CD4-positive, alpha-beta T cell treated with Interleukin-15 for 4 hours (primary cell): ENCODE measurements around the gene ARMC10.
"Not testable (repeated sequence)": the region's sequence is repeated elsewhere in the genome, so short reads cannot be mapped to it uniquely, and the experiment has no call there.

ENCODE experiments used
- DNase-seq: peaks from one replicate; pipeline ENCODE4 v3.0.0-alpha.2; 2020; ENCODE audit warnings: low spot score

Gene ARMC10

GRCh38 chr7:103124429-103124979, 49.6 kb downstream of the ARMC10 start:
- DNase-seq = no peak

- no peak for DNase-seq
Observed at GRCh38 chr7:103127006-103127405, 52.1 kb downstream of the ARMC10 start.

- DNase-seq = no peak
Observed at GRCh38 chr7:103129702-103130549, 55.0 kb downstream of the ARMC10 start.

- no peak for DNase-seq
Observed at GRCh38 chr7:103130901-103131624, 56.1 kb downstream of the ARMC10 start.

- DNase-seq = no peak
Observed at GRCh38 chr7:103132995-103133688, 58.2 kb downstream of the ARMC10 start.

- no peak for DNase-seq
Observed at GRCh38 chr7:103134836-103135554, 60.1 kb downstream of the ARMC10 start.

- DNase-seq = no peak
Observed at GRCh38 chr7:103140061-103140460, 65.1 kb downstream of the ARMC10 start.

- DNase-seq = no peak
Observed at GRCh38 chr7:103140685-103141084, 65.7 kb downstream of the ARMC10 start.

- DNase-seq = no peak
Observed at GRCh38 chr7:103141753-103142404, 66.9 kb downstream of the ARMC10 start.

GRCh38 chr7:103142494-103142893, 67.6 kb downstream of the ARMC10 start:
- DNase-seq = no peak

GRCh38 chr7:103143868-103144267, 68.9 kb downstream of the ARMC10 start:
- no peak for DNase-seq

- not testable (repeated sequence) for DNase-seq
Observed at GRCh38 chr7:103144754-103145153, 69.8 kb downstream of the ARMC10 start.

GRCh38 chr7:103148131-103148993, 73.4 kb downstream of the ARMC10 start:
- no peak for DNase-seq
